K562 (cell line): ENCODE results near the gene LPA. TPM values are rescaled to one million over a fixed set of nuclear protein-coding genes. Genes with fewer than 3 reads are reported as not detected.

Experiments
- ATAC-seq: fragments of 200-7000 bp; cut with Tn5 transposase; 3 replicates; pipeline ENCODE4 v1.9.1; 2020; ENCODE audit warnings: moderate library complexity
- BruUV-seq: library from RNA; stranded (reverse); fragments of 400-500 nt; replicated peaks from 2 replicates; lab custom pipeline; 2021; lab: Mats Ljungman, UMichigan
- CTCF ChIA-PET: fragments of 300-600 bp; formaldehyde crosslinking; extraction: SDS; loops from one replicate; lab custom pipeline; 2021; ENCODE audit warnings: low intra/inter-chr PET ratio; lab: Yijun Ruan, JAX
- POLR2A ChIA-PET: fragments of 300-600, 350-650 bp; sonication (Branson Sonifier 250); formaldehyde crosslinking; extraction: SDS; loops from one replicate; lab custom pipeline; 2021; ENCODE audit warnings: antibody characterized with exemption, inconsistent platforms; lab: Yijun Ruan, JAX
- DNase-seq, 4 experiments: peaks; one replicate each; pipeline versions ENCODE4 v3.0.0 to v3.0.0-alpha.2; 2011 to 2018; ENCODE audit warnings: low spot score in 3 of 4, mixed read lengths in 3 of 4; ENCODE audit errors: extremely low read depth in 1 of 4
- FAIRE-seq: peaks from 2 replicates; lab custom pipeline; 2011; peaks lifted over from hg19 to GRCh38; lab: Jason Lieb, UNC
- H2AFZ ChIP-seq: 2 replicates; pipeline ENCODE4 v1.6.0; 2011; ENCODE audit warnings: low read depth, low read length, control low read depth, inconsistent platforms
- H3K27ac ChIP-seq: fragments of 200-600 bp; 3 replicates; pipeline ENCODE4 v1.8.0; 2011; ENCODE audit warnings: low read depth, mild to moderate bottlenecking, control low read depth, inconsistent platforms, low read length, moderate library complexity, mixed read lengths; ENCODE audit errors: extremely low read depth
- H3K27me3 ChIP-seq, 2 experiments: fragments of 300-600 bp in 1 of 2; 2 replicates in 1 of 2; 3 replicates in 1 of 2; pipeline versions ENCODE4 v1.6.0 to v1.8.0; 2011; ENCODE audit warnings: inconsistent platforms in 2 of 2, low read length in 2 of 2, mild to moderate bottlenecking in 1 of 2, mixed read lengths in 1 of 2, moderate library complexity in 1 of 2; ENCODE audit not compliant: control insufficient read depth in 2 of 2, insufficient read depth in 2 of 2
- H3K36me3 ChIP-seq: fragments of 300-600 bp; 3 replicates; pipeline ENCODE4 v1.8.0; 2011; ENCODE audit warnings: mild to moderate bottlenecking, low read length, inconsistent platforms; ENCODE audit not compliant: control insufficient read depth, insufficient read depth
- H3K4me1 ChIP-seq, 2 experiments: fragments of 200-600 bp in 1 of 2; replicated peaks in 1 of 2; 2 replicates in 1 of 2; 3 replicates in 1 of 2; pipeline versions ENCODE4 v1.5.1 to v1.8.0; 2011; ENCODE audit warnings: inconsistent platforms in 2 of 2, low read length in 2 of 2, mild to moderate bottlenecking in 1 of 2, mixed read lengths in 1 of 2, moderate library complexity in 1 of 2; ENCODE audit not compliant: control insufficient read depth in 2 of 2, insufficient read depth in 2 of 2
- H3K4me2 ChIP-seq: 2 replicates; pipeline ENCODE4 v1.6.1; 2011; ENCODE audit warnings: low read length, control low read depth, inconsistent platforms, mixed read lengths; ENCODE audit not compliant: insufficient read depth
- H3K4me3 ChIP-seq: fragments of 200-600 bp; sonication (generic), shearing (Covaris generic); 2 replicates; pipeline ENCODE4 v1.5.1; 2016; ENCODE audit warnings: control low read depth, inconsistent platforms
- H3K79me2 ChIP-seq: fragments of 200-600 bp; 3 replicates; pipeline ENCODE4 v1.8.0; 2011; ENCODE audit warnings: low read length, inconsistent platforms; ENCODE audit not compliant: control insufficient read depth, insufficient read depth
- H3K9ac ChIP-seq, 2 experiments: 2 replicates each; pipeline versions ENCODE4 v1.6.0 to v1.6.1; 2011; ENCODE audit warnings: low read depth in 2 of 2, low read length in 2 of 2, control low read depth in 1 of 2, inconsistent platforms in 1 of 2, mild to moderate bottlenecking in 1 of 2, mixed read lengths in 1 of 2; ENCODE audit not compliant: insufficient read depth in 1 of 2
- H3K9me1 ChIP-seq: one replicate; pipeline ENCODE4 v1.6.0; 2011; ENCODE audit warnings: inconsistent platforms, mild to moderate bottlenecking, low read length, moderate library complexity; ENCODE audit not compliant: control insufficient read depth, insufficient read depth
- H3K9me3 ChIP-seq: replicated peaks from 2 replicates; pipeline ENCODE4 v1.5.1; 2011; ENCODE audit warnings: low read depth, low read length, inconsistent platforms; ENCODE audit not compliant: control insufficient read depth, insufficient read depth
- H4K20me1 ChIP-seq: replicated peaks from 2 replicates; pipeline ENCODE4 v1.6.1; 2011; ENCODE audit warnings: low read length, inconsistent platforms, mixed read lengths; ENCODE audit not compliant: control insufficient read depth, insufficient read depth
- BMI1 ChIP-seq: fragments of 150-350 bp; IDR thresholded peaks from 2 replicates; pipeline ENCODE4 v1.6.1; 2014; ENCODE audit warnings: low read length
- FUS ChIP-seq: fragments of 200-400 bp; formaldehyde crosslinking; optimal IDR thresholded peaks from 2 replicates; pipeline ENCODE3; 2017; ENCODE audit warnings: low read depth, low read length
- GABPB2 ChIP-seq: fragments of 250-450 bp; sonication (Bioruptor Pico); conservative IDR thresholded peaks from 2 replicates; pipeline ENCODE4 v1.5.1; 2021; ENCODE audit warnings: mild to moderate bottlenecking
- PHB2 ChIP-seq: fragments of 450-650 bp; IDR thresholded peaks from 2 replicates; pipeline ENCODE4 v1.6.1; 2017; ENCODE audit warnings: low read depth
- PTTG1 ChIP-seq: fragments of 450-650 bp; IDR thresholded peaks from 2 replicates; pipeline ENCODE4 v1.6.1; 2016; ENCODE audit warnings: low read depth, mild to moderate bottlenecking, missing genetic modification characterization, missing compliant biosample characterization
- PURB ChIP-seq: sonication (generic); formaldehyde crosslinking; IDR thresholded peaks from 2 replicates; pipeline ENCODE4 v1.9.0; 2021; ENCODE audit warnings: low read depth, mild to moderate bottlenecking, missing genetic modification reagents
- RBM39 ChIP-seq: fragments of 200-400 bp; formaldehyde crosslinking; optimal IDR thresholded peaks from 2 replicates; pipeline ENCODE3; 2018; ENCODE audit warnings: low read depth, low read length
- U2AF1 ChIP-seq: fragments of 200-400 bp; formaldehyde crosslinking; optimal IDR thresholded peaks from 2 replicates; pipeline ENCODE3; 2017; ENCODE audit warnings: mild to moderate bottlenecking, low read depth, low read length, moderate library complexity
- ZKSCAN3 ChIP-seq: fragments of 250-450 bp; sonication (Bioruptor Pico); IDR thresholded peaks from 2 replicates; pipeline ENCODE4 v1.4.0; 2020
- ZNF707 ChIP-seq: fragments of 250-450 bp; sonication (Bioruptor Pico); conservative IDR thresholded peaks from 2 replicates; pipeline ENCODE4 v1.8.0; 2022; ENCODE audit warnings: inconsistent platforms, mild to moderate bottlenecking, moderate library complexity
- whole genome bisulfite sequencing: fragments of 100-300 bp; shearing (Covaris generic); methylation state at CpG from one replicate; pipeline ENCODE4 v1.1.6; 2016; ENCODE audit warnings: low coverage, mixed read lengths; ENCODE audit not compliant: insufficient coverage; ENCODE audit errors: missing lambda C conversion rate; 5-methylcytosine and 5-hydroxymethylcytosine counted together
- in situ Hi-C: fragments of 300-500 bp; cut with MboI; formaldehyde crosslinking; loops from 4 replicates; pipeline ENCODE4 v1.15.0; 2018; ENCODE audit warnings: inconsistent platforms, mixed read lengths
- intact Hi-C: fragments of 100-400 bp; cut with micrococcal nuclease; formaldehyde crosslinking; loops from 2 replicates; pipeline ENCODE4 v1.14.2; 2022
- polyA plus RNA-seq, 8 experiments: library from polyadenylated mRNA; depleted of rRNA in 4 of 8; stranded (reverse) in 5 of 8; unstranded in 3 of 8; fragments of >200 nt; fragmentation: Nextera tagmentation in 2 of 8; fragmentation: Illumina TruSeq in 1 of 8; extraction: Ambion mirVana in 2 of 8; extraction: Trizol in 1 of 8; gene quantifications; 2 replicates each; pipeline versions ENCODE4 v1.2.1 to v1.2.3, GENCODE V29; 2011 to 2014; ENCODE audit warnings: inconsistent platforms in 1 of 8, missing spikeins in 1 of 8
- total RNA-seq, 7 experiments: library from RNA; depleted of rRNA in 6 of 7; stranded (reverse); fragments of >200 nt in 6 of 7; fragmentation: Illumina TruSeq in 2 of 7; extraction: Trizol in 2 of 7; gene quantifications; 2 replicates each; pipeline versions ENCODE4 v1.2.1 to v1.2.3, GENCODE V29; 2011 to 2021; ENCODE audit warnings: low replicate concordance in 1 of 7
- TF ChIP-seq, protein P1 (sequence below): IDR thresholded peaks from 2 replicates; pipeline ENCODE4 v1.6.1; 2011; ENCODE audit not compliant: insufficient read length; ENCODE audit errors: extremely low read depth
- TF ChIP-seq, protein P2 (sequence below), 2 experiments: IDR thresholded peaks; 2 replicates each; pipeline ENCODE4 v1.6.1; 2011; ENCODE audit warnings: borderline replicate concordance in 1 of 2, control low read depth in 1 of 2, low read depth in 1 of 2, low read length in 1 of 2, mild to moderate bottlenecking in 1 of 2, mixed read lengths in 1 of 2, moderate library complexity in 1 of 2; ENCODE audit not compliant: insufficient read depth in 1 of 2, insufficient read length in 1 of 2, poor library complexity in 1 of 2, severe bottlenecking in 1 of 2; ENCODE audit errors: extremely low read depth in 1 of 2

Gene LPA
- total and polyA plus RNA-seq, 9 of the 15 experiments (the other 6 are each of a cell fraction or from before 2014, with no cell fraction given) = 0.01 to 0.18 (median 0.07) TPM; not detected in 6

DNA sequence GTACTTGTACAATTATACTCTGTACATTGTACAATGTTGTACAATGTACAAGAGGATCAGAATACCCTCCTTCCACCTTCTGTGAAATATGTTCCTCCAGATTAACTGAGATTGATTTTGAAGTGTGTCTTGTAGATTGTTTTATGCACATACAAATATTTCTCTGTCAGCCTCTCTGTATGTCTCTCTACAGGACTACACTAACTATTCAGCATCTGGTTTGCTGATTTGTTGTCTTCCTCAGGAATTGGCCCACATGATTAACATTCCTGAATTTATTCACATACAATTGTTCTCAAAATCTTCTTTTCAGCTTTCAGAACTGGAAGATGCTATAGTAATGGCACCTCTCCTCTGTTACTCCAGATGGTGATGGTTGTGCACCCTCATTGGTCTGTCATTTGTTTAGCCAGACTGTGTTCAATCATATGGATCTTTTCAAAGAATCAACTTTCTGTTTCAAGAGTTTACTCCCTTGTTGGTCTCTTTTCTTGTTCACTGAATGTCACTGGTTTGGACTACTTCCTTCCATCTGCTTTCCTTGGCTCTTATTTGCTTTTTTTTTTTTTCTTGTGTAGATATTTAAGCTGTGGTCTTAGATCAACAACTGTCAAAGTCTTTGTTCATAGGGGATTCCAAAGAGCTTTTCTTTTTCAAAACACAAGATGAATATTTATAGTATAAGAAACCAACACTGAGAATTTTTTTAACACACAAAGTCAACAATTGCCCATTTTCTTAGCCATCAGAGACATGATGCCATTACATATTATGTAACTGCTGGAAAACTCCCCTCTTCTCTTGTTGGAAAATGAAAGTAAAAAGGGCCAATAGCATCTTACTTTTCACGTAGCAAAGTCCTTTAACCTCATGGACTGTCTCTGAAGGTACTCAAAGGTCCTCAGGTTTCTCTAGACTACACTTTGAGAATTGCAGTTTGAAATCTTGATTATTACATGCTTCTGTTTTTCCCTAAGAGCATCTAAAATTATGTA lies 67.9 kb downstream of the LPA start:
- no peak overlapping the region for H3K27ac ChIP-seq
- no peak overlapping the region for H3K4me2 ChIP-seq
- H3K9me3 ChIP-seq = no peaks in the 10 kb centered on the region
- H3K9ac ChIP-seq = no peak overlapping the region
- POLR2A ChIA-PET = no interaction called here
- H3K4me1 ChIP-seq = no peaks in the 10 kb centered on the region
- in situ Hi-C loops (no loop called here), intact Hi-C loops (no loop called here)
- 0% methylated on average over 1 of the region's 1 CpG for WGBS
- no peak for DNase-seq
- peaks cover 12 to 13% of the 10 kb centered on the region in 2 experiments; a peak in 4 of 5 replicates for H3K27me3 ChIP-seq
- no TSS peak for BruUV-seq
- no peak for ATAC-seq
- no peak for FAIRE-seq
- H3K4me3 ChIP-seq = no peak overlapping the region
- CTCF ChIA-PET = no interaction called here
- no peaks in the 10 kb centered on the region for H3K9me1 ChIP-seq
- H3K36me3 ChIP-seq = no peaks in the 10 kb centered on the region
- H4K20me1 ChIP-seq = no peaks in the 10 kb centered on the region
- no peaks in the 10 kb centered on the region for H3K79me2 ChIP-seq
- H2AFZ ChIP-seq = no peak overlapping the region
- no peak for TF ChIP-seq PHB2
- TF ChIP-seq ZNF707 (CRISPR knock-in tag) = no peak
- no peak for TF ChIP-seq PURB (CRISPR knock-in tag)
- TF ChIP-seq BMI1 = no peak
- TF ChIP-seq ZKSCAN3 (CRISPR knock-in tag) = no peak
- TF ChIP-seq, protein P1, sequence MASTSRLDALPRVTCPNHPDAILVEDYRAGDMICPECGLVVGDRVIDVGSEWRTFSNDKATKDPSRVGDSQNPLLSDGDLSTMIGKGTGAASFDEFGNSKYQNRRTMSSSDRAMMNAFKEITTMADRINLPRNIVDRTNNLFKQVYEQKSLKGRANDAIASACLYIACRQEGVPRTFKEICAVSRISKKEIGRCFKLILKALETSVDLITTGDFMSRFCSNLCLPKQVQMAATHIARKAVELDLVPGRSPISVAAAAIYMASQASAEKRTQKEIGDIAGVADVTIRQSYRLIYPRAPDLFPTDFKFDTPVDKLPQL = no peak
- TF ChIP-seq, protein P2, sequence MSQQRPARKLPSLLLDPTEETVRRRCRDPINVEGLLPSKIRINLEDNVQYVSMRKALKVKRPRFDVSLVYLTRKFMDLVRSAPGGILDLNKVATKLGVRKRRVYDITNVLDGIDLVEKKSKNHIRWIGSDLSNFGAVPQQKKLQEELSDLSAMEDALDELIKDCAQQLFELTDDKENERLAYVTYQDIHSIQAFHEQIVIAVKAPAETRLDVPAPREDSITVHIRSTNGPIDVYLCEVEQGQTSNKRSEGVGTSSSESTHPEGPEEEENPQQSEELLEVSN (IDR thresholded peaks at IDR 0.05; ENCODE audit: borderline replicate concordance in 1 of 2, extremely low read depth in 1 of 2, insufficient read depth in 1 of 2, insufficient read length in 1 of 2, low read depth in 1 of 2, low read length in 1 of 2, poor library complexity in 1 of 2, severe bottlenecking in 1 of 2) = no peak
- no peak for TF ChIP-seq RBM39
- no peak for TF ChIP-seq GABPB2 (CRISPR knock-in tag)
- TF ChIP-seq U2AF1 = no peak
- TF ChIP-seq PTTG1 = no peak
- TF ChIP-seq FUS = no peak
